Myocyte (in vitro differentiated cells): ENCODE data around the gene GPS2. TPM values are rescaled to one million over a fixed set of nuclear protein-coding genes. Genes with fewer than 3 reads are reported as not detected.

Experiments
- total RNA-seq: library from RNA; depleted of rRNA; stranded (reverse); fragments of >200 nt; gene quantifications from 2 replicates; pipeline ENCODE4 v1.2.3, GENCODE V29; 2014

The GPS2 gene
- total RNA-seq, 1 donor from 2014 or later: 92.2 TPM

Other genes starting within 250 kb of the GPS2 start
- not detected in 2 replicates for gene CLEC10A, start 235.1 kb downstream of the GPS2 start, total RNA-seq
- not detected in 2 replicates for gene ASGR2, start 200.5 kb downstream of the GPS2 start, total RNA-seq
- gene ASGR1, start 136.0 kb downstream of the GPS2 start, total RNA-seq: 0.13 TPM in 1 of 2 replicates, not detected in the other
- 11.8 and 18.7 TPM in 2 replicates for gene DLG4, start 95.5 kb downstream of the GPS2 start, total RNA-seq
- gene ACADVL, start 95.4 kb downstream of the GPS2 start, total RNA-seq: 659 and 702 TPM in 2 replicates
- 71.0 and 80.5 TPM in 2 replicates for gene DVL2, start 80.8 kb downstream of the GPS2 start, total RNA-seq
- 52.3 and 54.7 TPM in 2 replicates for gene PHF23, start 75.9 kb downstream of the GPS2 start, total RNA-seq
- gene GABARAP, start 72.9 kb downstream of the GPS2 start, total RNA-seq: 239 and 315 TPM in 2 replicates
- 69.1 and 88.9 TPM in 2 replicates for gene CTDNEP1, start 63.6 kb downstream of the GPS2 start, total RNA-seq
- 75.1 and 81.8 TPM in 2 replicates for gene ELP5, start 63.1 kb downstream of the GPS2 start, total RNA-seq
- not detected in 2 replicates for gene CLDN7, start 52.9 kb downstream of the GPS2 start, total RNA-seq
- gene SLC2A4, start 33.6 kb downstream of the GPS2 start, total RNA-seq: 20.0 and 28.3 TPM in 2 replicates
- 4.1 and 9.6 TPM in 2 replicates for gene YBX2, start 20.7 kb downstream of the GPS2 start, total RNA-seq
- gene EIF5A, start 7.7 kb downstream of the GPS2 start, total RNA-seq: 510 and 518 TPM in 2 replicates
- gene NEURL4, start 14.0 kb upstream of the GPS2 start, total RNA-seq: 19.5 and 22.3 TPM in 2 replicates
- not detected in 2 replicates for gene ACAP1, start 21.2 kb upstream of the GPS2 start, total RNA-seq
- gene KCTD11, start 36.8 kb upstream of the GPS2 start, total RNA-seq: 10.0 and 10.1 TPM in 2 replicates
- gene TMEM95, start 39.8 kb upstream of the GPS2 start, total RNA-seq: not detected in 2 replicates
- gene TNK1, start 65.7 kb upstream of the GPS2 start, total RNA-seq: not detected in 2 replicates
- gene PLSCR3, start 79.2 kb upstream of the GPS2 start, total RNA-seq: 15.1 and 22.3 TPM in 2 replicates
- gene TMEM256, start 88.7 kb upstream of the GPS2 start, total RNA-seq: 69.6 and 76.5 TPM in 2 replicates
- gene NLGN2, start 92.5 kb upstream of the GPS2 start, total RNA-seq: 5.7 and 7.2 TPM in 2 replicates
- not detected in 2 replicates for gene SPEM1, start 105.0 kb upstream of the GPS2 start, total RNA-seq
- gene SPEM2, start 110.3 kb upstream of the GPS2 start, total RNA-seq: not detected in 2 replicates
- gene SPEM3, start 113.5 kb upstream of the GPS2 start, total RNA-seq: not detected in 2 replicates
- gene TMEM102, start 120.1 kb upstream of the GPS2 start, total RNA-seq: 0.13 and 0.21 TPM in 2 replicates
- gene FGF11, start 124.2 kb upstream of the GPS2 start, total RNA-seq: 41.7 and 89.9 TPM in 2 replicates
- gene CHRNB1, start 129.7 kb upstream of the GPS2 start, total RNA-seq: 213 and 222 TPM in 2 replicates
- 32.8 and 38.0 TPM in 2 replicates for gene ZBTB4, start 164.3 kb upstream of the GPS2 start, total RNA-seq
- not detected in 2 replicates for gene SLC35G6, start 166.1 kb upstream of the GPS2 start, total RNA-seq
- 41.2 and 47.1 TPM in 2 replicates for gene POLR2A, start 169.0 kb upstream of the GPS2 start, total RNA-seq
- gene TNFSF12, start 233.7 kb upstream of the GPS2 start, total RNA-seq: 7.4 and 8.6 TPM in 2 replicates
- 0.11 TPM in 1 of 2 replicates, not detected in the other for gene TNFSF13, start 243.4 kb upstream of the GPS2 start, total RNA-seq
- 93.6 and 114 TPM in 2 replicates for gene SENP3, start 246.6 kb upstream of the GPS2 start, total RNA-seq